SK-N-SH (cell line): ENCODE measurements around the gene ATAD3B. TPM values are rescaled to one million over a fixed set of nuclear protein-coding genes. Genes with fewer than 3 reads are reported as not detected.
"Not testable (repeated sequence)": the region's sequence is repeated elsewhere in the genome, so short reads cannot be mapped to it uniquely, and the experiment has no call there.

Experiments used
- CTCF ChIA-PET: fragments of 300-600, 350-600 bp; formaldehyde crosslinking; extraction: SDS; loops from one replicate; lab custom pipeline; 2021; lab: Yijun Ruan, JAX
- POLR2A ChIA-PET: fragments of 350-600 bp; sonication (Branson Sonifier 250); formaldehyde crosslinking; extraction: SDS; loops from one replicate; lab custom pipeline; 2020; ENCODE audit warnings: antibody characterized with exemption, inconsistent platforms; lab: Yijun Ruan, JAX
- DNase-seq: peaks from one replicate; pipeline ENCODE4 v3.0.0; 2012
- H2AFZ ChIP-seq: fragments of 200-600 bp; sonication (generic); 2 replicates; pipeline ENCODE4 v1.8.1; 2016; ENCODE audit warnings: antibody characterized with exemption, mild to moderate bottlenecking, low read depth
- H3F3A ChIP-seq: fragments of 200-600 bp; sonication (generic); replicated peaks from 2 replicates; pipeline ENCODE3; 2016; ENCODE audit warnings: antibody characterized with exemption, mild to moderate bottlenecking; ENCODE audit not compliant: insufficient read depth
- H3K27ac ChIP-seq, 2 experiments: fragments of 200-500 bp in 1 of 2; fragments of 200-600 bp in 1 of 2; sonication (Bioruptor generic) in 1 of 2; sonication (generic), shearing (Covaris generic) in 1 of 2; 2 replicates each; pipeline versions ENCODE4 v1.5.1 to v1.6.1; 2014 to 2016; ENCODE audit warnings: low read depth in 2 of 2, inconsistent platforms in 1 of 2, low read length in 1 of 2, mild to moderate bottlenecking in 1 of 2, mixed read lengths in 1 of 2
- H3K27me3 ChIP-seq: fragments of 200-600 bp; sonication (generic), shearing (Covaris generic); 2 replicates; pipeline ENCODE4 v1.6.1; 2016; ENCODE audit warnings: mixed run types; ENCODE audit not compliant: insufficient read depth
- H3K36me3 ChIP-seq, 2 experiments: fragments of 200-500 bp in 1 of 2; fragments of 200-600 bp in 1 of 2; sonication (Bioruptor generic) in 1 of 2; sonication (generic) in 1 of 2; replicated peaks in 1 of 2; 2 replicates each; pipeline versions ENCODE3 to v1.5.1; 2014 to 2016; ENCODE audit warnings: low read length in 1 of 2, mild to moderate bottlenecking in 1 of 2; ENCODE audit not compliant: insufficient read depth in 2 of 2, control insufficient read depth in 1 of 2
- H3K4me1 ChIP-seq, 2 experiments: fragments of 200-500 bp in 1 of 2; fragments of 200-600 bp in 1 of 2; sonication (Bioruptor generic) in 1 of 2; sonication (generic), shearing (Covaris generic) in 1 of 2; 2 replicates each; pipeline versions ENCODE4 v1.5.1 to v1.6.1; 2014 to 2016; ENCODE audit warnings: low read depth in 1 of 2, low read length in 1 of 2, mixed run types in 1 of 2; ENCODE audit not compliant: insufficient read depth in 2 of 2, control insufficient read depth in 1 of 2
- H3K4me2 ChIP-seq: fragments of 200-600 bp; sonication (generic), shearing (Covaris generic); 2 replicates; pipeline ENCODE4 v1.6.1; 2017; ENCODE audit warnings: mixed run types
- H3K4me3 ChIP-seq, 2 experiments: fragments of 200-500 bp in 1 of 2; fragments of 200-600 bp in 1 of 2; sonication (Bioruptor generic) in 1 of 2; sonication (generic), shearing (Covaris generic) in 1 of 2; 2 replicates each; pipeline versions ENCODE4 v1.5.1 to v1.8.1; 2014 to 2016; ENCODE audit warnings: low read depth in 2 of 2, inconsistent platforms in 1 of 2, low read length in 1 of 2, mild to moderate bottlenecking in 1 of 2, mixed read lengths in 1 of 2, moderate library complexity in 1 of 2
- H3K79me2 ChIP-seq: fragments of 200-600 bp; sonication (generic); 2 replicates; pipeline ENCODE4 v1.8.1; 2017; ENCODE audit warnings: mild to moderate bottlenecking; ENCODE audit not compliant: insufficient read depth
- H3K9ac ChIP-seq: fragments of 200-600 bp; sonication (generic); 2 replicates; pipeline ENCODE4 v1.6.1; 2017; ENCODE audit warnings: mixed run types
- H3K9me2 ChIP-seq: fragments of 200-600 bp; sonication (generic); 2 replicates; pipeline ENCODE4 v1.6.1; 2017; ENCODE audit warnings: mixed run types
- H3K9me3 ChIP-seq: fragments of 200-600 bp; sonication (generic); 2 replicates; pipeline ENCODE4 v1.6.1; 2017; ENCODE audit warnings: mixed run types, mild to moderate bottlenecking, moderate library complexity
- H4K20me1 ChIP-seq: fragments of 200-600 bp; sonication (generic); 2 replicates; pipeline ENCODE4 v1.6.1; 2017; ENCODE audit warnings: mild to moderate bottlenecking, mixed run types; ENCODE audit not compliant: insufficient read depth
- EP300 ChIP-seq, 2 experiments: IDR thresholded peaks; 2 replicates each; pipeline versions ENCODE4 v1.4.0 to v1.6.1; 2012; ENCODE audit warnings: borderline replicate concordance in 1 of 2, low read depth in 1 of 2, low read length in 1 of 2
- EZH2phosphoT487 ChIP-seq: fragments of 200-600 bp; sonication (generic); IDR thresholded peaks from 2 replicates; pipeline ENCODE4 v1.6.1; 2017; ENCODE audit warnings: low read depth, mixed run types, mild to moderate bottlenecking, antibody characterized with exemption, moderate library complexity, borderline replicate concordance
- FOSL2 ChIP-seq: IDR thresholded peaks from 2 replicates; pipeline ENCODE4 v1.4.0; 2012; ENCODE audit warnings: low read depth, mild to moderate bottlenecking, moderate library complexity, borderline replicate concordance
- FOXJ3 ChIP-seq: sonication (generic); formaldehyde crosslinking; IDR thresholded peaks from 2 replicates; pipeline ENCODE4 v1.5.1; 2020; ENCODE audit warnings: mild to moderate bottlenecking, missing genetic modification reagents
- FOXM1 ChIP-seq: IDR thresholded peaks from 2 replicates; pipeline ENCODE4 v1.4.0; 2012; ENCODE audit warnings: low read depth, mild to moderate bottlenecking
- GATA2 ChIP-seq: sonication (generic); formaldehyde crosslinking; IDR thresholded peaks from 2 replicates; pipeline ENCODE4 v1.5.0; 2020; ENCODE audit warnings: mild to moderate bottlenecking, missing genetic modification reagents
- IRF3 ChIP-seq: fragments of 150-350 bp; IDR thresholded peaks from 2 replicates; pipeline ENCODE4 v1.6.1; 2016; ENCODE audit warnings: mild to moderate bottlenecking, low read depth, low read length
- MEF2A ChIP-seq: IDR thresholded peaks from 2 replicates; pipeline ENCODE4 v1.4.0; 2012; ENCODE audit warnings: low read depth, borderline replicate concordance
- NFIC ChIP-seq: IDR thresholded peaks from 2 replicates; pipeline ENCODE4 v1.4.0; 2012; ENCODE audit warnings: borderline replicate concordance
- POLR2AphosphoS5 ChIP-seq: IDR thresholded peaks from 2 replicates; pipeline ENCODE4 v1.6.1; 2012; ENCODE audit warnings: low read depth, low read length
- RFX5 ChIP-seq: IDR thresholded peaks from 2 replicates; pipeline ENCODE4 v1.6.1; 2012; ENCODE audit warnings: mild to moderate bottlenecking, improper control_type of control experiment, low read length
- SIN3A ChIP-seq: IDR thresholded peaks from 2 replicates; pipeline ENCODE4 v1.6.1; 2012; ENCODE audit warnings: low read depth, mild to moderate bottlenecking, low read length, moderate library complexity, borderline replicate concordance
- SMC3 ChIP-seq: IDR thresholded peaks from 2 replicates; pipeline ENCODE4 v1.6.1; 2012; ENCODE audit warnings: low read depth, low read length, improper control_type of control experiment
- TCF12 ChIP-seq: IDR thresholded peaks from 2 replicates; pipeline ENCODE4 v1.4.0; 2012
- TEAD4 ChIP-seq: IDR thresholded peaks from 2 replicates; pipeline ENCODE4 v1.4.0; 2012; ENCODE audit warnings: mild to moderate bottlenecking, borderline replicate concordance; ENCODE audit not compliant: insufficient read depth
- USF1 ChIP-seq: IDR thresholded peaks from 2 replicates; pipeline ENCODE4 v1.4.0; 2012; ENCODE audit warnings: low read depth, borderline replicate concordance
- WGBS: methylation state at CpG from one replicate; pipeline ENCODE4 v1.1.6; 2017; ENCODE audit warnings: low lambda C conversion rate; 5-methylcytosine and 5-hydroxymethylcytosine counted together
- polyA plus RNA-seq, 3 experiments: library from polyadenylated mRNA; depleted of rRNA; stranded (reverse); fragments of >200 nt; gene quantifications; 2 replicates each; pipeline ENCODE4 v1.2.3, GENCODE V29; 2012
- TF ChIP-seq, protein P1 (sequence below): IDR thresholded peaks from 2 replicates; pipeline ENCODE4; 2012
- TF ChIP-seq, protein P2 (sequence below): fragments of 200-600 bp; sonication (generic); IDR thresholded peaks from 2 replicates; pipeline ENCODE4 v1.6.1; 2017; ENCODE audit warnings: antibody characterized with exemption, mild to moderate bottlenecking, moderate library complexity

The ATAD3B gene
- polyA plus RNA-seq, 1 of the 3 experiments (the other 2 are of a cell fraction) = 71.6 TPM

DNA sequence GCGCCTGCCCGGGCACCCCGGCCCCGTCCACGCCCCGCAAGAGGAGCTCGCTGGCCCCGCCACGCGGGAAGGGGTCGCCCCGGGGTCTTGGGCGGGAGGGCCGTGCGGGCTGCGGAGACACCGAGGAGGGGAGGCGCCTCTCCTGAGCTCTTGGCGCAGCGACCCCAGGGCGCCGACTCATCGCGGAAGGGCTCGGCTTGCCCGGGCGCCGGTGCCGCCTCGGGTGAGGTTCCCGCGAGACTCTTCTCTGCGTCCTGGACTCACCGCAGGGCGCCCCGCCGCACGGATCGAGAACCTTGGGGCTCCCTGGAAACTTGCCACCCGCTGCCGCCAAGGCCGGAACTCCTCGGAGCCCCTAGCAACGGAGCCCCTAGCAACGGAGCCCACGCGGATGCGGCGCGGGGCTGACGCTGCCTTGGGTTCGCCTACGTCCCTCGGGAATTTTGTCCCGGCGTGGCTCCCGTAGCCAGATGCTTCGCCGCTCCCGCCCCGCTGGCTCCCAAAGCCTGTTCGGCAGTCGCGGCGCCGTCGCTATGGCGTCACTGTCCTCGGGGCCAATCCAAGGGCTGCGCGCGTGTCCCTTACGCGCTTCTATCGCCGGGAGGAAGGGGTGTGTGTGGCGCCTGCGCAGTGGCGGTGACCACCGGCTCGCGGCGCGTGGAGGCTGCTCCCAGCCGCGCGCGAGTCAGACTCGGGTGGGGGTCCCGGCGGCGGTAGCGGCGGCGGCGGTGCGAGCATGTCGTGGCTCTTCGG is 40.1 kb downstream of the ATAD3B start, which contains the start of gene ATAD3A (continued):
- TF ChIP-seq GATA2 (CRISPR knock-in tag) = no peak
- TF ChIP-seq TCF12 = no peak
- no peak for TF ChIP-seq FOXJ3 (CRISPR knock-in tag)
- no peak for TF ChIP-seq FOXM1
- TF ChIP-seq, protein P1, sequence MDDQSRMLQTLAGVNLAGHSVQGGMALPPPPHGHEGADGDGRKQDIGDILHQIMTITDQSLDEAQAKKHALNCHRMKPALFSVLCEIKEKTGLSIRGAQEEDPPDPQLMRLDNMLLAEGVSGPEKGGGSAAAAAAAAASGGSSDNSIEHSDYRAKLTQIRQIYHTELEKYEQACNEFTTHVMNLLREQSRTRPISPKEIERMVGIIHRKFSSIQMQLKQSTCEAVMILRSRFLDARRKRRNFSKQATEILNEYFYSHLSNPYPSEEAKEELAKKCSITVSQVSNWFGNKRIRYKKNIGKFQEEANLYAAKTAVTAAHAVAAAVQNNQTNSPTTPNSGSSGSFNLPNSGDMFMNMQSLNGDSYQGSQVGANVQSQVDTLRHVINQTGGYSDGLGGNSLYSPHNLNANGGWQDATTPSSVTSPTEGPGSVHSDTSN = no peak
- no peak for TF ChIP-seq IRF3
- TF ChIP-seq, protein P2, sequence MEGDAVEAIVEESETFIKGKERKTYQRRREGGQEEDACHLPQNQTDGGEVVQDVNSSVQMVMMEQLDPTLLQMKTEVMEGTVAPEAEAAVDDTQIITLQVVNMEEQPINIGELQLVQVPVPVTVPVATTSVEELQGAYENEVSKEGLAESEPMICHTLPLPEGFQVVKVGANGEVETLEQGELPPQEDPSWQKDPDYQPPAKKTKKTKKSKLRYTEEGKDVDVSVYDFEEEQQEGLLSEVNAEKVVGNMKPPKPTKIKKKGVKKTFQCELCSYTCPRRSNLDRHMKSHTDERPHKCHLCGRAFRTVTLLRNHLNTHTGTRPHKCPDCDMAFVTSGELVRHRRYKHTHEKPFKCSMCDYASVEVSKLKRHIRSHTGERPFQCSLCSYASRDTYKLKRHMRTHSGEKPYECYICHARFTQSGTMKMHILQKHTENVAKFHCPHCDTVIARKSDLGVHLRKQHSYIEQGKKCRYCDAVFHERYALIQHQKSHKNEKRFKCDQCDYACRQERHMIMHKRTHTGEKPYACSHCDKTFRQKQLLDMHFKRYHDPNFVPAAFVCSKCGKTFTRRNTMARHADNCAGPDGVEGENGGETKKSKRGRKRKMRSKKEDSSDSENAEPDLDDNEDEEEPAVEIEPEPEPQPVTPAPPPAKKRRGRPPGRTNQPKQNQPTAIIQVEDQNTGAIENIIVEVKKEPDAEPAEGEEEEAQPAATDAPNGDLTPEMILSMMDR = no peak
- no peak for TF ChIP-seq MEF2A
- TF ChIP-seq POLR2AphosphoS5 = peak; percentile 72
- no peak for TF ChIP-seq SMC3
- TF ChIP-seq FOSL2 = no peak
- TF ChIP-seq TEAD4 = no peak
- no peak for TF ChIP-seq EZH2phosphoT487
- TF ChIP-seq EP300 (IDR thresholded peaks at IDR 0.05; ENCODE audit: borderline replicate concordance in 1 of 2, low read depth in 1 of 2, low read length in 1 of 2) = no peak
- TF ChIP-seq SIN3A = peak; percentile 88; the same call in 1 of the 2 replicates
- TF ChIP-seq RFX5 = no peak
- no peak for TF ChIP-seq USF1
- no peak for TF ChIP-seq NFIC

DNA sequence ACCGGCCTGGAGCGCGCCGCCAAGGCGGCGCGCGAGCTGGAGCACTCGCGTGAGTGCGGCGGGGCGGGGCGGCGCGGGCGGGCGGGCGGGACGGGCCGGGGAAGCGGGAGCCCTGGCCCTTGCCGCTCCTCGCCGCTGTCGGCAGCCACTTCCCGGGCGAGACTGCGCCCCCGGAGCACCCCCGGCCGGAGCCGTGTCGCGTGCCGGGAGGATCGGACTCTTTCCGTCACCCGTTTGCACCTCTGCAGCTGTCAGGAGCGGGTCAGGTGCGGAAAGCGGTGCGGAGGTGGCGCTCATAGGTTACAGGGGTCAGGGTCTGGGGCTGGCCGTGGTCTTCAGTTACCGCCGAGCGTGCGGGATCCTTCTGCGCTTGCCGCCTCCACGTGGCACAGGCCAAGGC is 40.9 kb downstream of the ATAD3B start:
- CTCF ChIA-PET, H4K20me1 ChIP-seq, DNase-seq, H3K36me3 ChIP-seq, H3K9me2 ChIP-seq, H3K27ac ChIP-seq, H3K4me1 ChIP-seq, H3K9me3 ChIP-seq, H2AFZ ChIP-seq, H3F3A ChIP-seq, POLR2A ChIA-PET, H3K27me3 ChIP-seq: not testable (repeated sequence)
- Histone ChIP-seq H3K79me2 (peaks cover 32% of the 10 kb centered on the region; the same call in 1 of the 2 replicates), H3K9ac (peak overlapping the region; percentile 96; the same call in 1 of the 2 replicates), H3K4me3 (peak overlapping the region in 1 of 2 experiments; percentile 88; a peak in 2 of 4 replicates), H3K4me2 (peak overlapping the region; percentile 68; the same call in 1 of the 2 replicates)
- WGBS = 0% methylated on average over 1 of the region's 52 CpGs

DNA sequence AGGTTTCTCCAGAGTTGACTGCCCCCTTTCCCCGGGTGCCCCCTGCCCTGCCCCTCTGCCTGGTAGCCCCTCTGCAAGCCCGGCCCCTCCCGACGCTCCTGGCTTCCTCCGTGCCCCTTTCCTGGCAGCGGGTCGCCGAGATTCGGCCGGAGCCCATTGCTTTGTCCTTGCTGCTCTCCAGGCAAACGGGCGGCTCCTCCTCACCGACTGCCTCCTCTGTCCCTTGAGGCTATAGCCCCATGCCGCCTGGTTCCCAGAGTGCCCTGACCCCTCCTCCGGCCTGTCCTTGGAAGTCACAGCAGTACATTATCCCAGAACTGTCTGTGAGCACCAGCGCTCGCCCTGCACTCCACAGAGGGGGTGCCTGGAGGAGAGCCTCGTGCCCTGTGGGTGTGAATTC is 42.1 kb downstream of the ATAD3B start:
- H3K9ac ChIP-seq, H2AFZ ChIP-seq, H3K4me3 ChIP-seq, H3F3A ChIP-seq, H4K20me1 ChIP-seq, POLR2A ChIA-PET, H3K4me1 ChIP-seq, H3K36me3 ChIP-seq, H3K27ac ChIP-seq, DNase-seq, H3K27me3 ChIP-seq, H3K4me2 ChIP-seq, H3K9me3 ChIP-seq, H3K9me2 ChIP-seq: not testable (repeated sequence)
- CTCF ChIA-PET = interaction anchor here (1.3 kb wide), 1 partner anchor 9 kb away, joined by 3 read pairs; no protein-coding TSS in a partner anchor
- 78% methylated on average over 12 of the region's 18 CpGs for WGBS
- peaks cover 32% of the 10 kb centered on the region; the same call in 1 of the 2 replicates for H3K79me2 ChIP-seq
